Mucosa of gallbladder (tissue), 1 donor: ENCODE results near the gene TAF11L13. TPM values are rescaled to one million over a fixed set of nuclear protein-coding genes. Genes with fewer than 3 reads are reported as not detected.

Experiments used
- DNase-seq: peaks from one replicate; pipeline ENCODE4 v3.0.0-alpha.2; 2020; ENCODE audit warnings: low spot score
- total RNA-seq: library from RNA; stranded (reverse); gene quantifications from one replicate; pipeline ENCODE4 v1.2.1, GENCODE V29; 2021
- donor health status: DM: no; HTN: no; CAD: no.

Gene TAF11L13
- total RNA-seq, 1 donor from 2014 or later, result not detected

GRCh38 chr5:17679597-17680203, 47.8 kb downstream of the TAF11L13 start:
- DNase-seq, result no peak

GRCh38 chr5:17680737-17681136, 48.8 kb downstream of the TAF11L13 start:
- no peak for DNase-seq

Other genes with a start within 250 kb of the TAF11L13 start
- not detected for gene TAF11L2, start 133.9 kb upstream of the TAF11L13 start, total RNA-seq
- not detected for gene TAF11L3, start 113.7 kb upstream of the TAF11L13 start, total RNA-seq
- not detected for gene TAF11L4, start 110.3 kb upstream of the TAF11L13 start, total RNA-seq
- gene TAF11L5, start 106.9 kb upstream of the TAF11L13 start, total RNA-seq, result not detected
- gene TAF11L6, start 103.4 kb upstream of the TAF11L13 start, total RNA-seq, result not detected
- not detected for gene TAF11L7, start 46.3 kb upstream of the TAF11L13 start, total RNA-seq
- not detected for gene TAF11L8, start 41.1 kb upstream of the TAF11L13 start, total RNA-seq
- not detected for gene TAF11L9, start 37.7 kb upstream of the TAF11L13 start, total RNA-seq
- not detected for gene TAF11L10, start 34.3 kb upstream of the TAF11L13 start, total RNA-seq
- gene TAF11L11, start 27.9 kb upstream of the TAF11L13 start, total RNA-seq, result not detected
- not detected for gene TAF11L12, start 21.7 kb upstream of the TAF11L13 start, total RNA-seq
- not detected for gene TAF11L14, start 2.4 kb downstream of the TAF11L13 start, total RNA-seq